Sigmoid colon (tissue), 4 donors: ENCODE data around the gene EXOC7.

Experiments
- CTCF ChIP-seq, 4 experiments: fragments of 450-650 bp in 3 of 4; fragments of 200-600 bp in 1 of 4; IDR thresholded peaks; one replicate each; pipeline ENCODE4 v1.5.1; 2016 to 2019; ENCODE audit warnings: antibody characterized with exemption in 4 of 4, mild to moderate bottlenecking in 3 of 4, moderate library complexity in 2 of 4
- POLR2AphosphoS5 ChIP-seq, 4 donors: sonication (generic); formaldehyde crosslinking; IDR thresholded peaks; one replicate each; pipeline ENCODE4 v1.6.1; 2017; ENCODE audit warnings: antibody characterized with exemption in 4 of 4

- TF ChIP-seq CTCF (IDR thresholded peaks at IDR 0.05) (no peak), POLR2AphosphoS5 (IDR thresholded peaks at IDR 0.05) (no peak)
Measured at GRCh38 chr17:76095943-76096342, 7.6 kb downstream of the EXOC7 start.
